Left ventricle myocardium inferior (tissue), 1 donor: ENCODE data around the gene GDF7. TPM values are rescaled to one million over a fixed set of nuclear protein-coding genes. Genes with fewer than 3 reads are reported as not detected.

Experiments used
- DNase-seq: peaks from one replicate; pipeline ENCODE4 v3.0.0-alpha.2; 2020
- H3K27ac ChIP-seq: fragments of 200-600 bp; replicated peaks from 2 replicates; pipeline ENCODE4 v1.8.0; 2021
- H3K27me3 ChIP-seq: fragments of 200-600 bp; 2 replicates; pipeline ENCODE4 v1.8.0; 2021; ENCODE audit warnings: low read depth
- H3K36me3 ChIP-seq: fragments of 200-600 bp; 2 replicates; pipeline ENCODE4 v1.8.0; 2021
- H3K4me1 ChIP-seq: fragments of 200-600 bp; 2 replicates; pipeline ENCODE4 v1.8.0; 2021
- H3K4me3 ChIP-seq: fragments of 200-600 bp; 2 replicates; pipeline ENCODE4 v1.8.0; 2021; ENCODE audit warnings: mild to moderate bottlenecking, moderate library complexity
- H3K9me3 ChIP-seq: fragments of 200-600 bp; replicated peaks from 2 replicates; pipeline ENCODE4 v1.8.0; 2021
- intact Hi-C: fragments of 100-400 bp; cut with micrococcal nuclease; formaldehyde crosslinking; loops from one replicate; pipeline ENCODE4 v1.11.0; 2022
- total RNA-seq: library from RNA; stranded (reverse); fragmentation: NEBNext Ultra II Directional; extraction: Animal tissue kit (Norgen Biotek cat#: 25700); gene quantifications from one replicate; pipeline ENCODE4 v1.2.1, GENCODE V29; 2021
- TF ChIP-seq, protein P1 (sequence below): fragments of 200-600 bp; IDR thresholded peaks from 2 replicates; pipeline ENCODE4 v1.8.0; 2021; ENCODE audit warnings: antibody characterized with exemption, mild to moderate bottlenecking, borderline replicate concordance
- donor health status: DM: no; HTN: yes; CAD: no; lungs with severe emphysema.

The GDF7 gene
- total RNA-seq, 1 donor from 2014 or later, result 0.58 TPM

DNA sequence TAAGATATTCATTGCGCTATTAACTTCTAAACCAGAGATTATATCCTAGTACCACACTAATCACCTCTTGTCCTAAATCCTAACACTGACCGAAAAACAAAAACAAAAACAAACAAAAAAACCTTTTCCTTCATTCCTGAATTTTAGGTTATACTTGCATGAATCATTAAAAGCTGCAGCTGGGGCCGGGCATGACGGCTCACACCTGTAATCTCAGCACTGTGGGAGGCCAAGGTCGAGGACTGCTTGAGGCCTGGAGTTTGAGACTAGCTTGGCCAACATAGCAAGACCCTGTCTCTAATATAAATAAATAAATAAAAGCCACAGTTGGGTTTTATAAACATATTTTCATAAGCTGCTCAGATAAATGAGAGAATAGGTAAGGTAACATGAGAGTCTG lies 60.0 kb downstream of the GDF7 start:
- no peak overlapping the region for H3K27ac ChIP-seq

DNA sequence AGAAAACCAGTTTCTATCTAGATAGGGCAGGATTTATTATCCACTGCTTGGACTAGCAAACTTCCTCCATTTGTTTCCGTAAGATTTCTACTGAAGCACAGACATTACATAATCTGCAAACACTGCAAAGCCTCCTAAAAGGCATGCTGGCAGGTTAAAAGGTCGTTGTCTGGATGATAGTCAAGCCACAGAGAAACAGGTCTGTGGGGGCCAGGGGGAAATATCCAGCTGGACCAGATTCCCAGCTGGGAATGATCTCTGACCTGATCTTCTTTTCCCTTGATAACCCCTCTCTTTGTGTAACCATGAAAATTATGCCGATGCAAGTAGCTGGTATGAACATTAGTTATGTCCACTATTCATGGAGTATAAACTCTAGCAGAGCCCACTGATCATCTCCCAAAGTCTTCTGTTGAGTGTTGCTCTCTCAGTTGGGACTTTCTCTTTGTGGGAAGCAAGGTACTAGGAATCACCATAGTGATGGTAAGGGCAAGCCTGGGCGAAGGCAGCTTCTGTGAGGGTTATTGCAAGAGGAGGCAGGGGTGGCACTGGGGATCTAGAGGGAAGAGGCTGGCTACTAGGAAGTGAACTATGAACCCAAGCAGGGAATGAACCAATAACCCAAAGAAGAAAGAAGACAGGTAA lies 61.3 kb downstream of the GDF7 start:
- intact Hi-C loops, result no loop called here
- no peaks in the 10 kb centered on the region for H3K36me3 ChIP-seq
- DNase-seq, result no peak

More for the DNA sequence above, 60.0 kb downstream of the GDF7 start:
- TF ChIP-seq, protein P1, sequence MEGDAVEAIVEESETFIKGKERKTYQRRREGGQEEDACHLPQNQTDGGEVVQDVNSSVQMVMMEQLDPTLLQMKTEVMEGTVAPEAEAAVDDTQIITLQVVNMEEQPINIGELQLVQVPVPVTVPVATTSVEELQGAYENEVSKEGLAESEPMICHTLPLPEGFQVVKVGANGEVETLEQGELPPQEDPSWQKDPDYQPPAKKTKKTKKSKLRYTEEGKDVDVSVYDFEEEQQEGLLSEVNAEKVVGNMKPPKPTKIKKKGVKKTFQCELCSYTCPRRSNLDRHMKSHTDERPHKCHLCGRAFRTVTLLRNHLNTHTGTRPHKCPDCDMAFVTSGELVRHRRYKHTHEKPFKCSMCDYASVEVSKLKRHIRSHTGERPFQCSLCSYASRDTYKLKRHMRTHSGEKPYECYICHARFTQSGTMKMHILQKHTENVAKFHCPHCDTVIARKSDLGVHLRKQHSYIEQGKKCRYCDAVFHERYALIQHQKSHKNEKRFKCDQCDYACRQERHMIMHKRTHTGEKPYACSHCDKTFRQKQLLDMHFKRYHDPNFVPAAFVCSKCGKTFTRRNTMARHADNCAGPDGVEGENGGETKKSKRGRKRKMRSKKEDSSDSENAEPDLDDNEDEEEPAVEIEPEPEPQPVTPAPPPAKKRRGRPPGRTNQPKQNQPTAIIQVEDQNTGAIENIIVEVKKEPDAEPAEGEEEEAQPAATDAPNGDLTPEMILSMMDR, result no peak
- H3K36me3 ChIP-seq, result no peaks in the 10 kb centered on the region
- H3K9me3 ChIP-seq, result no peaks in the 10 kb centered on the region
- peaks cover 6% of the 10 kb centered on the region for H3K4me1 ChIP-seq
- H3K4me3 ChIP-seq, result no peak overlapping the region
- no peaks in the 10 kb centered on the region for H3K27me3 ChIP-seq
- DNase-seq, result no peak
- intact Hi-C loops, result no loop called here

More for the DNA sequence above, 61.3 kb downstream of the GDF7 start:
- H3K4me1 ChIP-seq, result peaks cover 3% of the 10 kb centered on the region
- no peaks in the 10 kb centered on the region for H3K27me3 ChIP-seq
- no peak overlapping the region for H3K4me3 ChIP-seq
- no peak overlapping the region for H3K27ac ChIP-seq
- TF ChIP-seq, protein P1, result no peak
- no peaks in the 10 kb centered on the region for H3K9me3 ChIP-seq

Other genes with a start within 250 kb of the GDF7 start
- 193 TPM for gene RHOB, start 220.1 kb upstream of the GDF7 start, total RNA-seq
- 16.6 TPM for gene HS1BP3, start 16.0 kb upstream of the GDF7 start, total RNA-seq
- 8.5 TPM for gene LDAH, start 156.0 kb downstream of the GDF7 start, total RNA-seq